ENCODE data around the gene MAST4.

DNA sequence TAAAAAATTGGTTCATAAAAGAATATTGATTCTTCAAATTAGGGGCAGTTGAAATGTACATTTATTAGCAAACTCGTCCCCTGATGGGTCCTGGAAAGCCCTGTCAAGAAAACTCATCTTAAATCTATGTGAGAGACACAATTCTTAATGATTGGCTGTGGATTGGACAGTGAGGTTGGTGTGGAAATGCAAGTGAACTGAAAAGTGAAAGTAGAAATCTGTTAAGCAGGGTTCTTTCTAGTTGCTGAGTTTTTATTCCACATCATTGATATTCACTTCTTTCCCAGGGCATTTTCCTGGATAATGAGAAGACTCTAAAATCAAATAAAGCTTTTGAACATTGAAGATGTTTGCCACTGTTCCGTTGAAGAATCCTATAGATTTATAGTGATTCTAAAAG is 292.4 kb downstream of the MAST4 start:
- TF ChIP-seq POLR2AphosphoS5 (IDR thresholded peaks at IDR 0.05; ENCODE audit: low read depth, low read length), result no peak
- no peak for TF ChIP-seq POLR2A (IDR thresholded peaks at IDR 0.05; ENCODE audit: low read depth, low read length)

Data from GM12892 (cell line).